ENCODE measurements around the gene MCCC1.

GRCh38 chr3:182980204-182981037, 118.9 kb downstream of the MCCC1 start, which contains the start of gene DCUN1D1:
- TF ChIP-seq CTCF (conservative IDR thresholded peaks at IDR 0.05; ENCODE audit: low read depth, low read length) (no peak), USF2 (IDR thresholded peaks at IDR 0.05; ENCODE audit: low read depth, low read length) (no peak), MXI1 (IDR thresholded peaks at IDR 0.05; ENCODE audit: borderline replicate concordance, low read depth, low read length) (no peak), BHLHE40 (IDR thresholded peaks at IDR 0.05; ENCODE audit: low read depth, low read length) (no peak)
